ENCODE results near the gene RFX2.
"Not testable (repeated sequence)": the region's sequence is repeated elsewhere in the genome, so short reads cannot be mapped to it uniquely, and the experiment has no call there.

Gene RFX2

DNA sequence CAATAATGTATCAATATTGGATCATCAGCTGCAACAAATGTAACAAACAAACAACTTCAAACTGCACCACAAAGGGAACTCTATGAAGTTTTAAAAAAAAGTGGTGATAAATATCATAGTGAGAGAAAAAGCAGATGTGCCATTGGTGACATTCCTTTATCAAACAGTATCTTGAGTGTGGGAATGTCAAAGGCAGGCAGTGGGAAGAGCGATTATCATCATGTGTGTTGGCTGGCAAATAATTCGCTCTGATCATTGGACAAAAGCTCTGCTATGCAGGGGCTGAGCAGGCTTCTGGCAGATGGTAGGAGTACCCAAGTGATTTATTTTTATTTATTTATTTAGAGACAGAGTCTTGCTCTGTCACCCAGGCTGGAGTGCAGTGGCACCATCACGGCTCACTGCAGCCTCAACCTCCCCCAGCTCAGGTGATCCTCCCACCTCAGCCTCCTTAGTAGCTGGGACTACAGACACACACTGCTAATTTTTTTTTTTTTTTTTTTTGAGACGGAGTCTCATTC, 76.5 kb downstream of the RFX2 start:
- DNase-seq: no peak

DNA sequence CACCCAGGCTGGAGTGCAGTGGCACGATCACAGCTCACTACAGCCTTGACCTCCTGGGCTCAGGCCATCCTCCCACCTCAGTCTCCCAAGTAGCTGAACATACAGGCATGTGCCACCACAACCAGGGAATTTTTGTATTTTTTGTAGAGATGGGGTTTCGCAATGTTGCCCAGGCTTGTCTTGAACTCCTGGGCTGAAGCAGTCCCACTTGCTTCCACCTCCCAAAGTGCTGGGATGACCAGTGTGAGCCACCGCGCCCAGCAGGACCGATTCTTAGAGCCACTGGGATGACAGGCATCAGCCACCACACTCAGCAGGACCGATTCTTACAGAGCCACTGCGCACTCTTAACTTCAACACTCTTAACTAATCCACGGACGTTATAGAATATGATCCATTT, 77.5 kb downstream of the RFX2 start:
- no peak for DNase-seq

- DNase-seq: no peak
Measured at GRCh38 chr19:6032381-6032780, 77.9 kb downstream of the RFX2 start.

- DNase-seq: no peak
Measured at GRCh38 chr19:6030214-6030507, 80.1 kb downstream of the RFX2 start.

- DNase-seq: no peak
Measured at GRCh38 chr19:6026390-6027227, 83.7 kb downstream of the RFX2 start.

DNA sequence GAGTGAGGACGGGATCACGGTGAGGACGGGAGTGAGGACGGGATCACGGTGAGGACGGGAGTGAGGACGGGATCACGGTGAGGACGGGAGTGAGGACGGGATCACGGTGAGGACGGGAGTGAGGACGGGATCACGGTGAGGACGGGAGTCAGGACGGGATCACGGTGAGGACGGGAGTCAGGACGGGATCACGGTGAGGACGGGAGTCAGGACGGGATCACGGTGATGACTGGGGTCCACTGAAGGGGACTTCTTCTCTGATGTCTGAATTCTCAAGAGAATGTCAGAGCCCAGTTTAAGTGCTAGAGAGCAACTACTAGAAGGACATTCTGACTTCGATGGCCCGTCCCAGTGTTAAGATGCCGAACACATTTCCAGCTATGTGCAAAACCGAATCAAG, 85.5 kb downstream of the RFX2 start:
- not testable (repeated sequence) for DNase-seq

- DNase-seq: no peak
Measured at GRCh38 chr19:6023936-6024335, 86.4 kb downstream of the RFX2 start.

GRCh38 chr19:6023085-6023682, 87.1 kb downstream of the RFX2 start:
- no peak for DNase-seq

- DNase-seq: no peak
Measured at GRCh38 chr19:6022570-6023064, 87.7 kb downstream of the RFX2 start.

GRCh38 chr19:6021878-6022569, 88.3 kb downstream of the RFX2 start:
- DNase-seq: peak; percentile 79

DNA sequence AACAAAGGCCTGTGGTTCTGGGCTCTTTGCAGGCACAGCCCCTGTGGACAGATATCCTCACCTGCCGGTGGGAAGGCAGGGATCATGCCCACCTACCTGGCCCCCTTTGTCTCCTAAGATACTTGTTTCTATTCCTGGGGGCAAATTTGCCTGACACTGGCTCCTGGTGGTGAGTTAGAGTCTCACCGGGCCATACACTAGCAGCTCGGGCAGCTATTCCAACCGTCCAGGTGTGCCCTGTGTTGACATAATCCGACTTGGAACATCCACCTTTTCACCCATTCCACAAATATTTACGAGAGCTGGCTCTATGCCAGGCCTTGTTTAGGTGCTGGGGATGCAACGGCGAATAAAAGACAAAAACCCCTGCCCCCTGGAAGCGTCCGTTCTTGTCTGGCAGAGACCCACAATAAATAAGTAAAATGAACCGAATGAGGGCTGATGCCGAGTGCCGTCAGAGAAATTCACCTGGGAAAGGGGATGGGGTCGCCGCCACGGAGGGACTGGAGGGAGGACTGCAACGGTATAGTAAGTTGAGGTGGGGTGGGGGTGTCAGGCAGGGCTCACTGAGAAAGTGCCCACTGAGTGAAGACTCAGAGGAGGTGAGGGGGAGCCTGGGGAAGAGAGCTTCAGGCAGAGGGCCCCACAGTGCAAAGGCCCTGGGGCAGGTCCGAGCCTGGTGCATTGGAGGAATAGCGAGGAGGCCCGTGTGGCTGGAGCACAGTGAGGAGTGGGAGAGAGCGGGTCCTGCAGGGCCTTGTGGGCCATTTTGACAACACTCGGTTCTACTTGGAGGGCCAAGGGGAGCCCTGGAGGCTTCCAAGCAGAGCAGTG, 89.1 kb downstream of the RFX2 start:
- no peak for DNase-seq

DNA sequence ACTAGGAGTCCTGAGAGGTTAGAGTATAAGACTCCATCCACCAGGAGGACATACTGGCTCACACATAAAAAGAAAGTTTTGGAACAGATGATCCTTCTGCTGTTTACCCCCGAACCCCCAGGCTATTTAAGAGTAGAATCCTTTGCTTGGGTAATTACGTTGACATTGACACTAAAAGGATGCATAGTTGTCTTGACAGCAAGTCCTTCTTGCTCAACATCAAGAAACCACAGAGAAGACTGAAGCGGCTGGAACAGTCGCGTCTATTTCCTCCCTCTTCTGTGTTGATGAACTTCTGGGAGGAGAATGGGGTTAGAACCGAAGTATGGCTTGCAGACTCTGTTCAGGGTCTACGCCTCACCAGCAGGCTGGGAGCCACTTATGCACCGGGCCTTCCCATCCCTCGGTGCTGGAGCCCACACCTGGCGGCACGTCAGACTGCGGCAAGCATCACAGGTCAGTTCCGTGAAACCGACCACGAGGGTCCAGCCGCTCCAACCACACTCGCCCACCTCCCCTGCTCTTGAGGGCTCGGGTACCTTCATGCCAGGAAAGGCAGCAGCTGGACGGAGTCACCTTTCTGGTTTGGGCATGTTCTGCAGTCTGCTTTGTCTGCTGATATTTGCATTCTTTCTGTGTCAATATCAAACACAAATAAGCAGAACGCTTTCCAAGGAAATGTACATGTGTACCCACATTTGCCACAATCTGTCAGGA, 90.0 kb downstream of the RFX2 start:
- DNase-seq: no peak

GRCh38 chr19:6018786-6019185, 91.5 kb downstream of the RFX2 start:
- no peak for DNase-seq

DNA sequence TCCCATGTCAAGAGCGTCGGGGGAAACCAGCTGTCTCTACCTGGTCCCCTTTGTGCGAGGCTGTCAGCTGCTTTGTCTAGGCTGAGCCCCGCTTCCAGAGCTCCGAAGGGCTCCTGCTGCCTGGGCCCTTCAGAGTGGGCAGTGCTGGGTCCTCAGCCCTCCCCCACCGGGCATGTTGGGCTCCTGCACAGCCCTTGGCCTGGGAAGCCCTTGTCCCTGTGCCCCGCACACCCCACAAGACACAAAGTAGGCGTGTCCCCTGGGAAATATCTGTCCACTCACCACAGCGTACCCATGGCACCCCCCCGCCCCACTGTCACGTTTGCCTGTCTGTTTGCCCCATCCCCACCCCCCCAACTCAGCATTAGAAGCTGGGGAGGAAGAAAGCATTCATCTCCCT, 92.7 kb downstream of the RFX2 start:
- no peak for DNase-seq

- no peak for DNase-seq
Measured at GRCh38 chr19:6015841-6016545, 94.3 kb downstream of the RFX2 start.

DNA sequence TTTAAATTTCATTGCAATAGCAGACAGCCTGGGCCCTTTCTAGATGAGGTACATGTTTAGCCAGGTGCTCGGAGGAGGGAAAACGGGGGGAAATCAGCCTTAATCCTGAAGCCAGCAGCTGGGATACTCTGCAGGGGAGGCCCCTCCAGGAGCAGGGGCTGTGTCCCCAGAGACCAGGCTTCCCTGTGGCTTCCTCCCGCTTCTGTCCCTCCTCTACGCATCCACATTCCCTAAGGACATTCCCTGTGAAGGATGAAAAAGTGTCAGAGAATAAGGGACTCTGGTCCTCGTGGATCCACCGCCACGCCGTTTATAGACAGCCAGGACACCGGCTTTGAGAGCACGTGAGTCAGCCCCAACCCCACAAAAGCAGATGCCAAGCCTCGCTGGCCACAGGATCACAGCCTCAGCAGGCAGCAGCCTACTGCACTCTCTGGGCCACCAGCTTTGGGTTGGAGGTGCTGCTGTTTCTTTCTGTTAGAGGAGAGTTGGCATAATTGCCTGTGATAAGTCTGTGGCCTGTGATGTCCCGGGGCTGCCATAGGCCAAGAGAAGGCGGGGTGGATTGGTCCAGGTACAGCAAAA, 95.7 kb downstream of the RFX2 start:
- no peak for DNase-seq

DNA sequence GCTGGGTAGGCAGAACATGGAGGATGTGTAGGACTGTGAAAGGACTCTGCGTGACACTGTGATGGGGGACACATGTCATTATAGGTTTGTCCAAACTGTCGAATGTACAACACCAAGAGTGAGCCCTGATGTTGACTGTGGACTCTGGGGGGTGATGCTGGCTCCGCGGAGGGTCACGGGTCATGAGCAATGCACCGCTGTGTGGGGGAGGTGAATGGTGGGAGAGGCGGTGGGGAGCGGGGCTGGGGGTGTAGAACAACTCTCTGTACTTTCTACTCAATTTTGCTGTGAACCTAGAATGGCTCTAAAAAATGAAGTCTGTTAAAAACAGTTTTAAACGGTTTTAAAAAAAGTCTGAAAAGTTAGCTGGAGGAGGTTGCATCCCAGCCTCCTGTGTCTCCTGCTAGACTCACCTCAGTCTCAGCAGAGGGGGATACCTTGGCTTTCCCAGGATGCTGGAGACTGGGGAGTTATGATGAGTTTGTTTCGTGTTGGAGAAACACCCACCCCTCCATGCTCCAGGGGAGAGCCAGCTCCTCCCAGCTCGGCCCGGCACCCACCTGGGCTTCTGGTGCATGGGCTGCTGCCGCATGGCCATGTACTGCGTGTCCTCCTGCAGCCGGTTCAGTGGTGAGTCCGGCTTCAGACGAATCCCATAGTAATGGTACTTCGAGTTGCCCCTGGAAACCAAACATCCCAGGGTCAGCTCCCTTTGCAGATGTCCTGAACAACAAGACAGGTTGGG, 97.7 kb downstream of the RFX2 start:
- DNase-seq: no peak

DNA sequence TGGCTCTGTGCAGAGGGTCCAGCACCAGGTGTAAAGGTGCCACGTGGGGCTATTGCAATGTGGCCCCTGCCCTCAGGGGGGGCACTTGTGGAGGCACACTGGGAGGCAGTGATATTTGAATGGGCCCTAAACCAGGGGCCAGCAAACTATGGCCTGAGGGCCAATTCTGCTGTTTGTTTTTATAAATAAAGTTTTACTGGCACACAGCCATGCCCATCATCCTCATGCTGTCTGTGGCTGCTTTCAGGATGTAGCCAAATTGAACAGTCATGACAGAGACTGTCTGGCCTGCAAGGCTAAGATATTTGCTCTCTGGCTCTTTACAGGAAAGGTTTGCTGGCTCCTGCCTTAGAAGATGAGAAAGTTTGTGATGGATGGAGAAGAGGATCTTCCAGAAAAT, 98.5 kb downstream of the RFX2 start:
- DNase-seq: no peak

DNA sequence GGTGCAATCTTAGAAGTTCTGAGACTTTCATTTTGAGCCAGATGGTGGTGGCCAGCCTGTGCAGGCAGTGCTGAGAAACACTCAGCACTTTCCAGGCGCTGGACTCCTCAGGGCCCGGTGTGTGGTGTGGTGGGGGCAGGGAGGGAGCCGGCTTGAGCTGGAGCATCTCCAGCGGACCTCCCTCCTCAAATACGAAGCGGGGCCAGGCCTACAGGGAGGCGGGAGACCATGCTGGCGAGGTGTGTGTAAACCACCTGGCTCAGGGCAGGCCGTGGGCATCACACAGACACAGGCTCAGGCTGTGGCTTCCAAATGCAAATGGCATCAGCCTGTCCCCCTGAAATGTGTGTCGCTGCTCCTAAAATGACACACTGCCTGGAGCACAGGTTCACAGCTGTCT, 99.1 kb downstream of the RFX2 start:
- no peak for DNase-seq

DNA sequence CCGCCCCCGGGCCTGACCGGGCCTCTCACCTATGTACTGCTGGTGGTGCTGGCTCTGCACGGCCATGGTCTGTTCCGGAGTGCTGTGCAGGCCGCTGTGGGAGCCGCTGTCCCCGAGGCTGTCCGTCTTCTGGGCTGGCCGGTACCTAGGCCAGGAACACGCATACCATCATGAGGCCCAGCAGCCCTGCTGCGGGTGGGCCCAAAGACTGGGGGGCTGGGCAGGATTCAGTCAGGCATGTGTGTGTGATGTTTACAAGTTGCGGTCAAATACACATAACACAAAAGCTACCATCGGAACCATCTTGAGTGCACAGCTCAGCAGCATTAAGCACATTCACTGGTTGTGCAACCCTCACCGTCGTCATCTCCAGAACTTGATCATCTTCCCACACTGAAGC, 100.2 kb downstream of the RFX2 start:
- DNase-seq: no peak

All from CD4-positive, alpha-beta T cell treated with Interleukin-12 subunit alpha and Interleukin-12 subunit beta, for 1 hour (primary cell).